GM12801 (cell line): ENCODE data around the gene SUPT20H.

Experiments used
- TF ChIP-seq, protein P1 (sequence below): IDR thresholded peaks from one replicate; pipeline ENCODE4 v1.5.1; 2011; ENCODE audit warnings: control low read depth; ENCODE audit not compliant: insufficient read length; ENCODE audit errors: extremely low read depth

The SUPT20H gene

DNA sequence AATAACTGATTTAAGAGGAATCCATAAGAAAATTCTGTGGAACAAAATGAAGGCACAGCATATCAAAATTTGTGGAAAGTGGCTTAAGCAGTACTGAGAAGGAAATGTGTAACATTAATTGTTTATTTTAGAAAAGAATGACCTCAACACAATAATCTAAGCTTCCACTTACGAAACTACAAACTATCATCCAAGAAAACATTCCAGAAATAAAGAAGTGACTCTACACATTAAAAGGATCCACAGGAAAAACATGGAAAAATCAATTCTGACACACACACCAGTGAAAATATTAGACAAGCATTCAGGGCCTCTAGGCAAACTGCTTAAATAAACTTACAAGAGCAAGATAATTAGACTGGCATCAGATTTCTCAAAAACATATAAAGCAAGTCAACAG, 44.9 kb downstream of the SUPT20H start:
- TF ChIP-seq, protein P1, sequence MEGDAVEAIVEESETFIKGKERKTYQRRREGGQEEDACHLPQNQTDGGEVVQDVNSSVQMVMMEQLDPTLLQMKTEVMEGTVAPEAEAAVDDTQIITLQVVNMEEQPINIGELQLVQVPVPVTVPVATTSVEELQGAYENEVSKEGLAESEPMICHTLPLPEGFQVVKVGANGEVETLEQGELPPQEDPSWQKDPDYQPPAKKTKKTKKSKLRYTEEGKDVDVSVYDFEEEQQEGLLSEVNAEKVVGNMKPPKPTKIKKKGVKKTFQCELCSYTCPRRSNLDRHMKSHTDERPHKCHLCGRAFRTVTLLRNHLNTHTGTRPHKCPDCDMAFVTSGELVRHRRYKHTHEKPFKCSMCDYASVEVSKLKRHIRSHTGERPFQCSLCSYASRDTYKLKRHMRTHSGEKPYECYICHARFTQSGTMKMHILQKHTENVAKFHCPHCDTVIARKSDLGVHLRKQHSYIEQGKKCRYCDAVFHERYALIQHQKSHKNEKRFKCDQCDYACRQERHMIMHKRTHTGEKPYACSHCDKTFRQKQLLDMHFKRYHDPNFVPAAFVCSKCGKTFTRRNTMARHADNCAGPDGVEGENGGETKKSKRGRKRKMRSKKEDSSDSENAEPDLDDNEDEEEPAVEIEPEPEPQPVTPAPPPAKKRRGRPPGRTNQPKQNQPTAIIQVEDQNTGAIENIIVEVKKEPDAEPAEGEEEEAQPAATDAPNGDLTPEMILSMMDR = no peak

DNA sequence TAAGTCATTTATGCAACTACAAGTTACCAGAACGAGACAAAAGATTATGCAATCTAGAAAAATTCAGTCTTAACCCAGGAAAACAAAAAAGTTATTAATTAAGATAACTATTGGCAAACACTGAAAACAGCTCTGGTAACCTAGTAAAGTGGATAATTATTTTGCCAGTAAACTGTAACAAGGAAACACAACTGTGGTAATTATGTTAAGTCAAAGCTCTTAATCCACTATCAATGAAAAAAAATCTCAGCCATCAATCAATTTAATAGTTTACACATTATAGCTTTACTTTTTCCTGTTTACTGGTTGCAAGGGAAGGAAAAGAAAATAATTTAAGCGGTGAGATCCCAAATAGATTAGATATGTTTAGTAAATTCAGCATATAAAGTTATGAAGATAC, 47.7 kb downstream of the SUPT20H start:
- TF ChIP-seq, protein P1 = no peak

DNA sequence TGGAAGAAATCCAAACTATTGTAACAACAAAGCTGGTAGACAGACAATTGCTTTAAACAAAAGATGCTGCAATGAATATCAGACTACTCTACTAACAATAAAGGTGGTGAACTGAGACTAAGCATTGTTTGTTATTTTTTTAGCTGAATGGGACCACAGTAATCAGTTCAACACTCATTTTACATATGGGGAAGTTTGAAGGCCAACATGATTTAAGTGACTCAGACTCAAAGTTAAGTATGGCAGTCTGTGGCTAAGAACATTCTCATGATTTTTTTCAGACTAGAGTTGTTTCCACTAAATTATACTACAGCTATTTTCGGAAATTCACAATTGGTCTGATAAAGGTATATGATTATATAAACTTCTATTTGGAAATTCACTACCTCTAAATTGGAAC, 48.5 kb downstream of the SUPT20H start:
- TF ChIP-seq, protein P1 = no peak

DNA sequence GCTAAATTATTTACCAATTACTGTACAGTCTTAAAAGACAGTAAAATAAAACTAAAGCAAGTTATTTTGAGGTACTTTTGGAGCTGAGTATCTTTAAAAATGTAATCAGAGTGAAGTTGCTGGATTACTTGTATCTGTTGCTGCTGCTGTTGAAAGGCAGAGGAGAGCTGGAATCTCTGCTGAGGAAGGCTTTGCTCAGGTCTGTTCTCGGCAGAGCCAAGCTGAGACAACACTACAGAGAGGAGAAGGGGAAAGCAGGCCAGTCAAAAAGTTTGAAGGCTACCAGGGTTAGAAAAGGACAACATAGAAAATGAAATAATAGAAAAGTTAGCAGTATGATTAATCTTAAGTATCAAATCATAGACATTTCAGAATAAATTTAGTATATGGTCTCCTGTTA, 49.1 kb downstream of the SUPT20H start:
- TF ChIP-seq, protein P1 = no peak

DNA sequence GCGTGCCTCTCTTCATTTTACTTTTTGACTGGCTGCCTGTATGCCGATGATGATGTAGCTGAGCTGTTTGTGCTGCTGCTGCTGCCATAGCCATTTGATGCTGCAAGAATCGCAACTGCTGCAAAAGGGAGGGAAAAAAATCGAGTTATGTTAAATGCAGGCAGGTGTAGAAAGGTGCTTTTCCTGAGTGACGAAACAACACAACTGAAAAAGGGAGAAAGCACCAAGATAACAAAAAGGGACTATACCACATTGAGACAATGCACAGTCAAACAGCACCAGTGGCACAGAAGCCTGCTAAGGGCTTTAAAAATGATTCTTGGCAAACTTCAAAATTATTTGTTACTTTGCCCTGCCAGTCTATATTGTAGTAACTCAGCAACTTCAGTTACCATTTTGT, 49.8 kb downstream of the SUPT20H start:
- TF ChIP-seq, protein P1 = no peak

DNA sequence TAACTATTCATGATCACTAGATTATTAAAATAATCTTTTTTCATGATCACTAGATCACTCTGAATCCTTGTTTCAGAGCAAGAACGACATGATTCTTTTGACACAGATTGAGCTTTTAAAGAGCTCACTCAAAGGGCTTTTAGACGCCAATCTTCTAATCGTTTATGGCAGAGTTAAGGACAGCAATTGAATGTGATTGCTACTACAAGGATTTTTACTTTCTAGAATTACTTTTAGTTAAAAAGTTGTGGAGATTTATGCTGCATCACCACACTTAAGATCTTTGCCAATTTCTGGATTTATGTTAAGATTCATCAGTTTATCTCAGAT, 57.6 kb downstream of the SUPT20H start:
- TF ChIP-seq, protein P1 = no peak

DNA sequence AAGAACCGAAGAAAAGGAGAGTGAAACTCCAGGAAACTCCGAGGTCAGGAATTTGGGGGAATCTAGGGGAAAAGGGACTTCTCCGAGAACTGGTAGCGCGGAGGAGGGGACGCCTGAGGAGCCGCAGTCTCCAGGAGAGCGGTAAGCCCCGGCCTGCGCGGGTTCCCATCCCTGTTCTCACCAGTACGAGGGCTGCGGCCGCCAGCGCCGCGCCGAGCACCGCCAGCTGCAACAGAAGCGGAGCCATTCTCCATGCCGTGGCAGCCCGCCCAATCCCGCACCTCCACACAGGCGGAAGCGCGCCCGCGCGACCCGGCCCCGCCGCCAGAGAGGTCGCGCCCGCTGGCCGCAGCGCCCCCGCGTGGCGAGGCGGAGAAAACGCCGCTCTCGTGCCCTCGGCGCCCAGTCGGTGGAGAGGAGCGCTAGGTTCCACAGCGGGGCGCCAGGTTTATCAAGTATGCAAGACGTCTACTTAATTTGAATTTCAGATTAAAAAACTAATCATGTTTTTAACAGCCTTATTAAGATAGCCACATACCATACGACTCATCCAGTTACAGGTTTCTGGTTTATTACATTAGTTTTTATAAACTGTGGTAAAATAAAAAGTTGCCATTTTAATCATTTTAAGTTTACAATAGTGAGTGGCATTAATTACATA, 60.3 kb downstream of the SUPT20H start, which contains the start of gene ALG5:
ALG5 (minus strand) TSS at position 287 of the 661 bp plus-strand sequence; CDS start at position 247, 40 bp downstream.
- TF ChIP-seq, protein P1 = no peak
